ENCODE data around the gene LITAF. TPM values are rescaled to one million over a fixed set of nuclear protein-coding genes. Genes with fewer than 3 reads are reported as not detected.
A peak's percentile ranks its signal among the peaks of the same experiment; 100 is the strongest.

LITAF gene
- total RNA-seq, 4 donors from 2014 or later, result 31.6 to 95.0 (median 44.5) TPM

- Histone ChIP-seq H3K27ac (no peak overlapping the region), H3K4me1 (no peaks in the 10 kb centered on the region), H3K36me3 (no peaks in the 10 kb centered on the region), H3K4me3 (no peak overlapping the region), H3K27me3 (no peaks in the 10 kb centered on the region), H3K9me3 (no peaks in the 10 kb centered on the region)
- TF ChIP-seq CTCF (IDR thresholded peaks at IDR 0.05) (no peak), POLR2A (IDR thresholded peaks at IDR 0.05) (no peak), POLR2AphosphoS5 (IDR thresholded peaks at IDR 0.05) (no peak), EP300 (IDR thresholded peaks at IDR 0.05) (no peak)
- WGBS, 2 donors (ENCODE audit: low coverage in 1 of 2), result 78% methylated on average over 7 of the region's 23 CpGs; no CpG with 5 or more reads in 1 of the 2 donors
- peak; percentile 42 for ATAC-seq
Measured at GRCh38 chr16:11611871-11612664, 25.3 kb upstream of the LITAF start.

- no peaks in the 10 kb centered on the region for H3K36me3 ChIP-seq
- H3K4me1 ChIP-seq, result no peaks in the 10 kb centered on the region
- no peaks in the 10 kb centered on the region for H3K27me3 ChIP-seq
- no peak overlapping the region for H3K4me3 ChIP-seq
- no peak overlapping the region for H3K27ac ChIP-seq
- ATAC-seq, result no peak
- no peaks in the 10 kb centered on the region for H3K9me3 ChIP-seq
- 54 to 67% methylated on average over 3 of the region's 6 CpGs for whole genome bisulfite sequencing, 2 donors (ENCODE audit: low coverage in 1 of 2)
- TF ChIP-seq POLR2A (IDR thresholded peaks at IDR 0.05) (no peak), POLR2AphosphoS5 (IDR thresholded peaks at IDR 0.05) (no peak), CTCF (IDR thresholded peaks at IDR 0.05) (no peak), EP300 (IDR thresholded peaks at IDR 0.05) (no peak)
Measured at GRCh38 chr16:11610580-11610979, 23.9 kb upstream of the LITAF start.

DNA sequence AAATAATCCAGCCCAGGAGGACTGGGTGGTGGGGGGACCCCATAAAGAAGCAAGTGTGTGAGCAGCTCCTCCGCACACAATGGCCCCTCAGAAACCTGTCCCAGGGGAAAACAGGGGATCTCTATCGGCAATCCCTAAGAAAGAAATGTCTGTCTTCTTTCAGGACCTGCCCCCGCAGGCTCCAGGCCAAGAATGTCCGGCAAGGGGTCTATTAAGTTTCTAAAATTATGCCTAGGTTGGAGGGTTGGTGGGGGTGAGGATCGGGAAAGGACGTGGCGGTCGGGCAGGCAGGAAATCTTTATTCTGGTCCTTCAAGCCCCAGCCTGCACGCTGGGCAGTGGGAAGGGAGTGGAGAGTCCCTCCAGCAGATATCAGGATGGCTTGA lies 23.4 kb upstream of the LITAF start:
- peaks cover 0 to 2% (median 2%) of the 10 kb centered on the region in 3 donors for H3K4me1 ChIP-seq
- no peaks in the 10 kb centered on the region for H3K9me3 ChIP-seq
- no peak for TF ChIP-seq CTCF (IDR thresholded peaks at IDR 0.05)
- TF ChIP-seq POLR2AphosphoS5 (IDR thresholded peaks at IDR 0.05), result no peak
- H3K4me3 ChIP-seq, result no peak overlapping the region
- 38 to 56% methylated on average over 5 to 7 of the region's 9 CpGs for WGBS, 2 donors (ENCODE audit: low coverage in 1 of 2)
- ATAC-seq, result no peak
- H3K27ac ChIP-seq, result no peak overlapping the region
- H3K27me3 ChIP-seq, result no peaks in the 10 kb centered on the region
- no peaks in the 10 kb centered on the region for H3K36me3 ChIP-seq

- TF ChIP-seq POLR2A (IDR thresholded peaks at IDR 0.05) (no peak), CTCF (IDR thresholded peaks at IDR 0.05) (no peak), POLR2AphosphoS5 (IDR thresholded peaks at IDR 0.05) (no peak), EP300 (IDR thresholded peaks at IDR 0.05) (no peak)
- Histone ChIP-seq H3K27me3 (no peaks in the 10 kb centered on the region), H3K36me3 (no peaks in the 10 kb centered on the region), H3K9me3 (no peaks in the 10 kb centered on the region), H3K4me1 (peaks cover 0 to 7% (median 3%) of the 10 kb centered on the region in 3 donors), H3K4me3 (no peak overlapping the region), H3K27ac (no peak overlapping the region)
- WGBS, 2 donors (ENCODE audit: low coverage in 1 of 2), result 66 to 74% methylated on average over 11 to 14 of the region's 14 CpGs
- no peak for ATAC-seq
Measured at GRCh38 chr16:11609474-11610120, 22.9 kb upstream of the LITAF start.

- Histone ChIP-seq H3K27me3 (peaks cover 8% of the 10 kb centered on the region), H3K4me1 (peaks cover 0 to 25% (median 3%) of the 10 kb centered on the region in 3 donors), H3K36me3 (no peaks in the 10 kb centered on the region), H3K9me3 (no peaks in the 10 kb centered on the region), H3K4me3 (no peak overlapping the region), H3K27ac (no peak overlapping the region)
- 83 to 97% methylated on average over 4 of the region's 5 CpGs for WGBS, 2 donors (ENCODE audit: low coverage in 1 of 2)
- TF ChIP-seq EP300 (IDR thresholded peaks at IDR 0.05) (no peak), POLR2AphosphoS5 (IDR thresholded peaks at IDR 0.05) (no peak)
- no peak for ATAC-seq
Measured at GRCh38 chr16:11605891-11606290, 19.2 kb upstream of the LITAF start.

Measured in gastroesophageal sphincter (tissue), 4 donors.